ENCODE results near the gene IKZF1.

GRCh38 chr7:50377356-50377755 is 72.8 kb downstream of the IKZF1 start:
- TF ChIP-seq CTCF (IDR thresholded peaks at IDR 0.05) (no peak), POLR2A (IDR thresholded peaks at IDR 0.05) (no peak)
